Measurements from ENCODE around the gene IQSEC3.

DNA sequence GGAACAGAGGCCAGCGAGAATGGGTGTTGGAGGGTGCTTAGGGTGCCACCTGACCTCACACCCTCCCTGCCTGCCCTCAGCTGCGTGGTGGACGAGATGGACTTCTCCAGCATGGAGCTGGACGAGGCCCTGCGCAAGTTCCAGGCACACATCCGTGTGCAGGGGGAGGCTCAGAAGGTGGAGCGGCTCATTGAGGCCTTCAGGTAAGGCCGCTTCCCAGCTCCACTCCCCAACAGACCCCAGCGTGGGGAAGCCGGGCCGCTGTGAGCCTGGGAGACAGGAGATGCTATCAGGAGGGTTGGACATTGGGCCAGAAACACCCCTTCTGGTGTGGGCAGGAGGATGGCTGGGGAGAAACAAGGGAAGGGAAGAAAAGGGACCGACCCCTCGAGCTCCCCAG lies 90.4 kb downstream of the IQSEC3 start:
- TF ChIP-seq, protein P1, sequence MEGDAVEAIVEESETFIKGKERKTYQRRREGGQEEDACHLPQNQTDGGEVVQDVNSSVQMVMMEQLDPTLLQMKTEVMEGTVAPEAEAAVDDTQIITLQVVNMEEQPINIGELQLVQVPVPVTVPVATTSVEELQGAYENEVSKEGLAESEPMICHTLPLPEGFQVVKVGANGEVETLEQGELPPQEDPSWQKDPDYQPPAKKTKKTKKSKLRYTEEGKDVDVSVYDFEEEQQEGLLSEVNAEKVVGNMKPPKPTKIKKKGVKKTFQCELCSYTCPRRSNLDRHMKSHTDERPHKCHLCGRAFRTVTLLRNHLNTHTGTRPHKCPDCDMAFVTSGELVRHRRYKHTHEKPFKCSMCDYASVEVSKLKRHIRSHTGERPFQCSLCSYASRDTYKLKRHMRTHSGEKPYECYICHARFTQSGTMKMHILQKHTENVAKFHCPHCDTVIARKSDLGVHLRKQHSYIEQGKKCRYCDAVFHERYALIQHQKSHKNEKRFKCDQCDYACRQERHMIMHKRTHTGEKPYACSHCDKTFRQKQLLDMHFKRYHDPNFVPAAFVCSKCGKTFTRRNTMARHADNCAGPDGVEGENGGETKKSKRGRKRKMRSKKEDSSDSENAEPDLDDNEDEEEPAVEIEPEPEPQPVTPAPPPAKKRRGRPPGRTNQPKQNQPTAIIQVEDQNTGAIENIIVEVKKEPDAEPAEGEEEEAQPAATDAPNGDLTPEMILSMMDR (conservative IDR thresholded peaks at IDR 0.05): no peak
- TF ChIP-seq ZFX (IDR thresholded peaks at IDR 0.05): no peak
